HG03095 (cell line): Measurements from ENCODE around the gene NIP7.
"Not testable (repeated sequence)": the region's sequence is repeated elsewhere in the genome, so short reads cannot be mapped to it uniquely, and the experiment has no call there.

ENCODE experiments used
- ATAC-seq: cut with Tn5 transposase; IDR thresholded peaks from one replicate; pipeline ENCODE4 v1.9.1; 2021; ENCODE audit warnings: moderate library complexity; ENCODE audit not compliant: unreplicated experiment

The NIP7 gene

DNA sequence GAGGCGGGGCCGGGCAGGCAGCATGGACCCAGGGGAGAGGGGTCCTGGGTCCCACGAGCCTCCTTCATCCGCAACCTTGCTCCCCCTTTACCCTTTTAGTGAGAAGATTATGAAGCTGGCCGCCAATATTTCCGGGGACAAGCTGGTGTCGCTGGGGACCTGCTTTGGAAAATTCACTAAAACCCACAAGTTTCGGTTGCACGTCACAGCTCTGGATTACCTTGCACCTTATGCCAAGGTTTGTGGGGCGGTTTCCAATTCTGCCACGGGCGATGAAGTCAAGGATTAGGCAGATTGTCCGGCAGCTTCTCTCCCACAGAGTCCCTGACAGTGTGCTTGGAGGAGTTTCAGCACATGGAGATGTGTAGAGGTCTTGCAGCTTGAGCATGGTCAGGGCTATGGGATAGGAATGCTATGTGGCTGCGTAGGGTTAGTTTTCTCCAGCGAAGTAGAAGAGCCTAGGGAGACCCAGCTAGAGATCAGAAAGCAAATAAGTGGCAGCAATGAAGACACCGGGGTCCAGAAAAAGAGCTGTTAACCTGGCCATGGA is 598 bp downstream of the NIP7 start:
- ATAC-seq: no peak

DNA sequence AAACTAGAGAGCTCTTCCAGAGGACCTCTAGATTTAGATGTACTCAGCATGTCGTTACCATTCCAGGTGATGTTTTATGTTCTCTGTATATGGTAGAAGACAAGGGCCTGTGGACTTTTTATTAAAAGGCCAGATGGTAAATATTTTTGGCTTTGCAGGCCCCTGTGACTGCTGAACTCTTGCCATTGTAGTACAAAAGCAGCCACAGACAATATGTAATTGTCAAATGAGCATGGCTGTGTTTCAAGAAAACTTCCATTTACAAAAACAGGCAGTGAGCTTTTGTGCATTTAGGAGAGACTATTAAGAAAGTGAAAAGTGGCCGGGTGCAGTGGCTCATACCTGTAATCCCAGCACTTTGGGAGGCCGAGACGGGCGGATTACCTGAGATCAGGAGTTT is 4.6 kb downstream of the NIP7 start:
- ATAC-seq: no peak

- ATAC-seq: no peak
Measured at GRCh38 chr16:69345923-69346322, 6.4 kb downstream of the NIP7 start.

GRCh38 chr16:69346683-69347082 is 7.1 kb downstream of the NIP7 start:
- ATAC-seq: no peak

- ATAC-seq: no peak
Measured at GRCh38 chr16:69348222-69348621, 8.7 kb downstream of the NIP7 start.

DNA sequence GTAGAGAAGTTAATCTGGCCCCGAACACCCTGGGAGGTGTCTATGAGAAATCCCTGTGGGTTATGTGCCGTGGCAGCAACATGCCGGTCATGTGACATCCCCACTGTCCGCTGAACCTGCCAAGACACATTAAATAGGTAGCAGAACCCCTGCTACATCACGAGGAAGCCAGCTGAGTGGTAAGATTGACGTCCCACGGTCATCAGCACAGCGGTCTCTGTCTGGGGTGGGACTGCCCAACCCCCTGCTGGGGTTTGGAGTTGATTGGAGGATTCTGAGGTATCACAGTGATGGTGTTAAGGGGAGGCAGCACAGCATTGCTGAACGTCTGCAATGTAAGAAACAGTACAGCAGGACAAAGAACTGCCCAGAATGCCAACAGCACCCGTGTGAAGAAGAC is 10.0 kb downstream of the NIP7 start:
- ATAC-seq: no peak

- ATAC-seq: no peak
Measured at GRCh38 chr16:69350536-69351133, 11.1 kb downstream of the NIP7 start.

GRCh38 chr16:69351309-69352027 is 11.9 kb downstream of the NIP7 start, which contains the start of gene TMED6:
TMED6 (minus strand) TSS chr16:69351786; CDS start chr16:69351753, 33 bp downstream.
- ATAC-seq: no peak

DNA sequence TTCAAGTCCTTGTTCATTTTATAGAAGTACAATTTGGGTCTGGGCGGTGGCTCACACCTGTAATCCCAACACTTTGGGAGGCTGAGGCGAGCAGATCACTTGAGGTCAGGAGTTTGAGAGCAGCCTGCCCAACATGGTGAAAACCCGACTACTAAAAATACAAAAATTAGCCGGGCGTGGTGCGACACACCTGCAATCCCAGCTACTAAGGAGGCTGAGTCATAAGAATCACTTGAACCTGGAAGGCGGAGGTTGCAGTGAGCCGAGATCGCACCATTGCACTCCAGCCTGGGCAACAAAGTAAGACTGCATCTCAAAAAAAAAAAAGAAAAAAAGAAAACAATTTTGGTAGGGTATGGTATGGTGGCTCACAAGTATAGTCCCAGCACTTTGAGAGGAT is 20.5 kb downstream of the NIP7 start:
- not testable (repeated sequence) for ATAC-seq

DNA sequence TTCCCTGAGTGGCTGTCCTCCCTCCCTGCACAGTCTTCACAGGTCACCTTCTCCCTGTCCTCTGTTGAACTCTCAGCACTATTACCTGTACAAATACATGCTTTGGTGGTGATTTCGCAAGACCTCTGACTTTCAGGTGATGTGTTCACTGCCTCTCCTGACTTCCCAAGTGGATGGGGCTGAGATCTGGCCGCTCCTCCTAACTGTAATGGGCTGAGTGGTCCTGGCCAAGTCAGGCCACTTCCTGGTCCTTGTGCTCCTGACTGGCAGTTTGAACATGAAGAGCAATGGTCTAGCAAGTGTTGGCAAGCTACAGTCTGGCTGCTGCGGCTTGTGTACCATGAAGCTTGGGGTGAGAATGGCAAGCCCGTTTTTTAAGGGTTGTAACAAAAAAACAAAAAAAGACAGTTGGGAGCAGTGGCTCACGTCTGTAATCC is 23.7 kb downstream of the NIP7 start:
- ATAC-seq: no peak

DNA sequence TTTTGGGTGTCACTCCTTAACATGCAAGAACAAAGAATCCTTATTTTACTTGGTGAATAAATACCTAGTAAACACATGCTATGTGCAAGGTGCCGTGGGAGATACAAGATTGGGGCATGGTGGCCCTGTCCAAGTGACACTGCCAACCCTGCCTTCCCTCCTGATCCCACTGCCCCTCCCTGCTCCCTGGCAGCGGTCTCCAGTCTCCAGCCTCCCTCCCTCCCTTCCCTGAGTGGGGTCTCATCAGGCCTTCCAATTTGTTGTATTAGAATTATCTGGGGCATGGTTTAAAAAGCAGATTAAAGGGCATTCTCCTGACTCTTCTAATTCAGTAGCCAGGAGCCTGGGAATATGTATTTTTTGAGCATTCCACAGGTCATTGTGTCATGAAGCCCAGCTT is 24.5 kb downstream of the NIP7 start:
- no peak for ATAC-seq

DNA sequence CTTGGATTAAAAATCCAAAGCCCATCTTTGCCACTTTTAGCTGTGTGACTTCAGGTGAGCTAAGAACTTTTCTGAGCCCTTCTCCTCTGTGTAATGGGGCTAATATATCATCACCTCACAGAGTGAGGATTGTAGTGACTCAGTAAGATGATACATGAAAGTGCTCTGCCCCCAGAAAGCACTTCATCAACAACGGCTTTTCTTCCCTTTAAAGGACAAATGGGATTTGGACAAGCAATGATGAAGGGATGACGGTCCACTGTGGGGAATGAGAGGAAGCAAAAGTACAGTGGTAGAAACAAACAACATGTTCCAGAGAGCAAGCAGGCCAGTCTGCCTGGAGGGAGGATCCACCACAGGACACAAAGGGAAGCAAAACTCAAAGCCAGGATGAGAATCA is 26.3 kb downstream of the NIP7 start:
- ATAC-seq: no peak

DNA sequence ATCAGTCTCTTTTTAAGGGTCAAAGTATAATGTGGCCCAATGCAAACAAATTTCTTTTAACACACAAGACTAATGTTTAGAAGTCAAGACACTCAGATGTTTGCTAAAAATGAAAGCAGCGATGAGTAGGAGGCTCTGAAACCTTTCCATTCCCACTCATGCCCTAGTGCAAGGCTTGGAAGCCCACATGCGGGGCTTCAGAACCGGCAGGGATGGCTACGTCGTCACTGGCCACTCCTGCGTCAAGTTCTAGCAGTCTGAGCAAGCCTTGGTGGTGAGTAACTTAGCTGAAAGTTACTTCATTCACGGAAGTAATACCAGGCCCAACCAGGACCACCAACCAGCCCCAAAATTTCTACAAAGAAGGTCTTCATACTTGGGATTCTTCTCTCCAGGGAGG is 26.9 kb downstream of the NIP7 start:
- no peak for ATAC-seq

DNA sequence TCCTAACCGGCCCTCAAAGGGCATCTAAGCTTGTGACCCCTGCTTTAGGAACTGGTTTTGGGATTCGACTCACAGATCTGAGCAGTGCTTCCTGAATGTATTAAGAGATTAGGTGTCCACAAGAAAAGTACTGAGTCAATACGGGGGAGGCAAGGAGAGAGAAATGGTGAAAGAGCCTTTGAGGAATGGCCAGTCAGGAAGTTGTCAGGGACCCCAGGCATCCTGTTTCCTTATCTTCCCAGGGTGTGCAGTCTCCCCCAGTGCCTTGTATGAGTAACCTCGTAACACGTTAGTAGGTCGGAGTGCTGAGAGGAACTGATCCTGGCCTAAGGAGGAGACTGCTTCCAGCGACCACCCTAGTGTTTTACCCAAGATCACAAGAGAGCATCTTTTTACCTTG is 28.4 kb downstream of the NIP7 start:
- no peak for ATAC-seq

DNA sequence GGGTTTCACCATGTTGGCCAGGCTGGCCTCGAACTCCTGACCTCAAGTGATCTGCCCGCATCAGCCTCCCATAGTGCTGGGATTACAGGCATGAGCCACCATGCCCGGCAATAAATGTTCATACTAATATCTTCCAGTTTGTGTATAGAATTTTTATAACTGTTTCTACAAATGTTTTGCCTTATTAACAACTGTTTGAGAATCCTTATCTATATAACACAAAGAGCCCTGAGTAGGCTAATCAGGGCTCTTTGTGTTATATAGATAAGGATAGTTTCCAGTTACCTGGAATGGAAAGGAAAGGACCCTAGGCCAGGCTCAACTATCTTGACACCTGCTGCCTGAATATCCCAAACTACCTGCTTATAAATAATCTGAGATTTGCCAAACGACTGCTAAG is 29.3 kb downstream of the NIP7 start:
- no peak for ATAC-seq

- no peak for ATAC-seq
Measured at GRCh38 chr16:69371564-69371963, 32.0 kb downstream of the NIP7 start.

DNA sequence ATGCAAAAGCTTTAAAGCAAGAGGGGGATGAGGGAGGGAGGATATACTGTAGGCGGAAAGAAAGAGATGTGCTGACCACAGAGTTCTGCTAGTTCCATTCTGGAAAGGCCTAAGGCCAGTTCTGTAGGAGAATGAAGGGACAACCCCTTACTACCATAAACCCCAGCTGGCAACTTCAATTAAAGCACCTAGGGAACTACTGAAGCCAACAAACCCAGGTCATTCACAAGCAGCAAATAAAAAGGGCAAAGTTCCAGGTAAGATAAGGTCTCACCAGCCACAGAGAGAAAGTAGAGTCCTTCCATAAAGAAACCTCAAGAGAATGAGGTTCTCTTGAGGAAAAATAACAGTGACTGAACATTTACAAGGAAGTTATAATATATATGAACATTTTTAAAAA is 33.4 kb downstream of the NIP7 start:
- no peak for ATAC-seq

DNA sequence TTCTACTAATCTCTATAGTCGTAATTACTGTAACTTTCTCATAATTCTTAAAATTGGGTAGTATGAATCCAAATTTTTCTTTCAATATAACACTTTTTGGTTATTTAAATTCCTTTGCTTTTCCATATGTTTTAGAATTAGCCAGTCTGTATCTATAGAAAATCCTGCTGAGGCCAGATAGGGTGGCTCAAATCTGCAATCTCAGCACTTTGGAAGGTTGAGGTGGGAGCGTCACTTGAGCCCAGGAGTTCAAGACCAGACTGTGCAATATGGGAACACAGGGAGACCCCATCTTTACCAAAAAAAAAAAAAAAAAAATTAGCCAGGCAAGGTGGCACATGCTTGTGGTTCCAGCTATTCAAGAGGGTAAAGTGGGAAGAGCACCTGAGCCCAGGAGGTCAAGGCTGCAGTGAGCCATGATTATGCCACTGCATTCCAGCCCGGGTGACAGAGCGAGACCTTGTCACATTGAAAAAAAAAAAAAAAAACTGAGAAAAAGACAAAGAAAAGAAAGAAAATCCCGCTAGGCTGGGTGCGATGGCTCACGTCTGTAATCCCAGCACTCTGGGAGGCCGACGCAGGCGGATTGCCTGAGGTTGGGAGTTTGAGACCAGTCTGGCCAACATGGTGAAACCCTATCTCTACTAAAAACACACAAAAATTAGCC is 37.0 kb downstream of the NIP7 start:
- no peak for ATAC-seq

GRCh38 chr16:69378036-69378435 is 38.5 kb downstream of the NIP7 start:
- no peak for ATAC-seq

DNA sequence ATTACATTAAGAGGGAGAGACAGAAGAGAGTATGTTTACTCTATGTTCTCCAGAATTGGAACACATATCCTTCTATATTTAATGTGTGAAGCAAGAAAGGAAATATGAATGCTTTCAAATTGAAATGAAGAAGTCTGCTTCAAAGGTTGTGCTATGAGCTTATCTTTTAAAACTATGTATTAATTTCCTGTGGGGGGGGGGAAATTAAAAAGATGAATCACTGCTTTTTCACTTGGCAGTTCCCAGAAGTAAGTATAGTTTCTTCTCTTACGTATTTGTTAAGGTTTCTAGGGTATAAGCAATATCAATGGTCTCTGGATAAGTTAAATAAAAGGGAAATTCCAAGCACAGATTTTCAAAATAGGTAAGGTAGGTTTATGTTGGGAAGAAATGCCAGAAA is 39.2 kb downstream of the NIP7 start:
- ATAC-seq: no peak

GRCh38 chr16:69381231-69381630 is 41.7 kb downstream of the NIP7 start:
- no peak for ATAC-seq

GRCh38 chr16:69382421-69382820 is 42.8 kb downstream of the NIP7 start:
- no peak for ATAC-seq
